SK-N-SH (cell line): Measurements from ENCODE around the gene P2RY13.

Source experiments
- CTCF ChIP-seq: fragments of 200-600 bp; sonication (generic); IDR thresholded peaks from 2 replicates; pipeline ENCODE4 v1.6.1; 2017; ENCODE audit warnings: antibody characterized with exemption, mild to moderate bottlenecking, moderate library complexity
- JUND ChIP-seq: IDR thresholded peaks from 2 replicates; pipeline ENCODE4 v1.4.0; 2012
- TEAD4 ChIP-seq: IDR thresholded peaks from 2 replicates; pipeline ENCODE4 v1.4.0; 2012; ENCODE audit warnings: mild to moderate bottlenecking, borderline replicate concordance; ENCODE audit not compliant: insufficient read depth
- TF ChIP-seq, protein P1 (sequence below): IDR thresholded peaks from 2 replicates; pipeline ENCODE4 v1.4.0; 2012; ENCODE audit warnings: low read depth

- TF ChIP-seq CTCF (no peak), TEAD4 (no peak), JUND (no peak)
- TF ChIP-seq, protein P1, sequence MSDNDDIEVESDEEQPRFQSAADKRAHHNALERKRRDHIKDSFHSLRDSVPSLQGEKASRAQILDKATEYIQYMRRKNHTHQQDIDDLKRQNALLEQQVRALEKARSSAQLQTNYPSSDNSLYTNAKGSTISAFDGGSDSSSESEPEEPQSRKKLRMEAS: no peak
These were observed 1.0 kb upstream of the P2RY13 start for GRCh38 chr3:151330379-151330778.
